K562 (cell line): ENCODE measurements around the gene MED16. TPM values are rescaled to one million over a fixed set of nuclear protein-coding genes. Genes with fewer than 3 reads are reported as not detected.
A peak's percentile ranks its signal among the peaks of the same experiment; 100 is the strongest.

ENCODE experiments used
- CBFA2T2 ChIP-seq: fragments of 450-650 bp; conservative IDR thresholded peaks from 2 replicates; pipeline ENCODE4 v1.6.1; 2017; ENCODE audit warnings: mild to moderate bottlenecking
- CBX1 ChIP-seq: sonication (generic); IDR thresholded peaks from 2 replicates; pipeline ENCODE4 v1.6.1; 2016; ENCODE audit warnings: antibody characterized with exemption, low read depth, mild to moderate bottlenecking
- FOS ChIP-seq: IDR thresholded peaks from 3 replicates; pipeline ENCODE4 v1.6.1; 2011; ENCODE audit not compliant: insufficient read length; ENCODE audit errors: extremely low read depth
- OTX1 ChIP-seq: fragments of 450-650 bp; formaldehyde crosslinking; IDR thresholded peaks from 2 replicates; pipeline ENCODE4 v1.4.0; 2022; ENCODE audit warnings: mild to moderate bottlenecking
- POLR2A ChIP-seq: fragments of 450-650 bp; conservative IDR thresholded peaks from 2 replicates; pipeline ENCODE4 v1.6.1; 2016
- SLC30A9 ChIP-seq: fragments of 250-450 bp; sonication (Bioruptor Pico); IDR thresholded peaks from 2 replicates; pipeline ENCODE4 v1.8.0; 2022; ENCODE audit warnings: mild to moderate bottlenecking, moderate library complexity
- ZBTB12 ChIP-seq: fragments of 250-450 bp; sonication (Bioruptor Pico); IDR thresholded peaks from 2 replicates; pipeline ENCODE4 v1.4.0; 2020
- ZHX1 ChIP-seq: fragments of 150-350 bp; conservative IDR thresholded peaks from 2 replicates; pipeline ENCODE4 v1.6.1; 2014; ENCODE audit warnings: low read length
- ZMIZ1 ChIP-seq, 2 experiments: fragments of 150-350 bp in 1 of 2; IDR thresholded peaks; 2 replicates each; pipeline ENCODE4 v1.6.1; 2012 to 2016; ENCODE audit warnings: low read depth in 2 of 2, low read length in 2 of 2, mild to moderate bottlenecking in 1 of 2, moderate library complexity in 1 of 2
- ZNF444 ChIP-seq: fragments of 250-450 bp; sonication (Bioruptor Pico); IDR thresholded peaks from 2 replicates; pipeline ENCODE4 v1.4.0; 2020; ENCODE audit warnings: mild to moderate bottlenecking, moderate library complexity
- ZNF644 ChIP-seq: fragments of 200-800 bp; sonication (Bioruptor generic); IDR thresholded peaks from 2 replicates; pipeline ENCODE4 v1.6.1; 2016; ENCODE audit warnings: low read depth, missing genetic modification characterization, missing compliant biosample characterization
- polyA plus RNA-seq, 8 experiments: library from polyadenylated mRNA; depleted of rRNA in 4 of 8; stranded (reverse) in 5 of 8; unstranded in 3 of 8; fragments of >200 nt; fragmentation: Nextera tagmentation in 2 of 8; fragmentation: Illumina TruSeq in 1 of 8; extraction: Ambion mirVana in 2 of 8; extraction: Trizol in 1 of 8; gene quantifications; 2 replicates each; pipeline versions ENCODE4 v1.2.1 to v1.2.3, GENCODE V29; 2011 to 2014; ENCODE audit warnings: inconsistent platforms in 1 of 8, missing spikeins in 1 of 8
- total RNA-seq, 7 experiments: library from RNA; depleted of rRNA in 6 of 7; stranded (reverse); fragments of >200 nt in 6 of 7; fragmentation: Illumina TruSeq in 2 of 7; extraction: Trizol in 2 of 7; gene quantifications; 2 replicates each; pipeline versions ENCODE4 v1.2.1 to v1.2.3, GENCODE V29; 2011 to 2021; ENCODE audit warnings: low replicate concordance in 1 of 7

MED16 gene
- total and polyA plus RNA-seq, 9 of the 15 experiments (the other 6 are each of a cell fraction or from before 2014, with no cell fraction given) = 0.89 to 59.9 (median 8.6) TPM

- TF ChIP-seq ZMIZ1 (IDR thresholded peaks at IDR 0.05; ENCODE audit: low read depth in 2 of 2, low read length in 2 of 2) = no peak
- TF ChIP-seq ZHX1 = no peak
- no peak for TF ChIP-seq OTX1 (CRISPR knock-in tag)
- no peak for TF ChIP-seq FOS
- TF ChIP-seq CBX1 = peak; percentile 71; the same call in 1 of the 2 replicates
- 0 out of 2 replicates have a peak, but pooled peaks have one; percentile 36 for TF ChIP-seq POLR2A
- no peak for TF ChIP-seq CBFA2T2
- TF ChIP-seq SLC30A9 (CRISPR knock-in tag) = no peak
- TF ChIP-seq ZNF644 (tag) = no peak
- no peak for TF ChIP-seq ZBTB12 (CRISPR knock-in tag)
- no peak for TF ChIP-seq ZNF444 (CRISPR knock-in tag)
These were observed 18.4 kb upstream of the MED16 start (continued) for GRCh38 chr19:911197-912033.
